DOHH2 (cell line): ENCODE data around the gene CDH16.

ENCODE experiments used
- EZH2phosphoT487 ChIP-seq: fragments of 200-600 bp; sonication (generic); IDR thresholded peaks from 2 replicates; pipeline ENCODE4 v1.6.1; 2017; ENCODE audit warnings: borderline replicate concordance, mild to moderate bottlenecking, antibody characterized with exemption, low read length, moderate library complexity, mixed read lengths
- TF ChIP-seq, protein P1 (sequence below): fragments of 200-600 bp; sonication (generic); IDR thresholded peaks from one replicate; pipeline ENCODE4 v1.5.1; 2014; ENCODE audit warnings: antibody characterized with exemption, mild to moderate bottlenecking, low read depth, low read length; ENCODE audit not compliant: poor library complexity, severe bottlenecking

DNA sequence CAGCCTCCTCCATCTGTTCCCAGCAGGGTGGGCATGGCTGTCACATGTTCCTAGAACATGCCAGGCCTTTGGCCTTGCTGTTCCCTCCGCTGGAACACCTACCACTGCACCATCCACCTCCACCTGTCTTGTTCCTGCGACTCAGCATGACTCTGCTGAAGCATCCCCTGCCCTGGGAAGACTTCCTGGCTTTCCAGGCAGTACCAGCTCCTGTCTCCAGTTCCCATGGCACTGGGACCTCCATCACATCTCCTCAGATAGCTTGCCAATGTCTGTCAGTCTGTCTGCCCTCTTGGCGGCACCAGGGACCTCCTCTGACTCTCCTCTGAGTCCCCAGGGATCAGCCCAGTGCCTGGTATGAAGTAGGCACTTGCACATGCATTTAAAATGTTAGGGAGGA lies 22.7 kb downstream of the CDH16 start:
- TF ChIP-seq, protein P1, sequence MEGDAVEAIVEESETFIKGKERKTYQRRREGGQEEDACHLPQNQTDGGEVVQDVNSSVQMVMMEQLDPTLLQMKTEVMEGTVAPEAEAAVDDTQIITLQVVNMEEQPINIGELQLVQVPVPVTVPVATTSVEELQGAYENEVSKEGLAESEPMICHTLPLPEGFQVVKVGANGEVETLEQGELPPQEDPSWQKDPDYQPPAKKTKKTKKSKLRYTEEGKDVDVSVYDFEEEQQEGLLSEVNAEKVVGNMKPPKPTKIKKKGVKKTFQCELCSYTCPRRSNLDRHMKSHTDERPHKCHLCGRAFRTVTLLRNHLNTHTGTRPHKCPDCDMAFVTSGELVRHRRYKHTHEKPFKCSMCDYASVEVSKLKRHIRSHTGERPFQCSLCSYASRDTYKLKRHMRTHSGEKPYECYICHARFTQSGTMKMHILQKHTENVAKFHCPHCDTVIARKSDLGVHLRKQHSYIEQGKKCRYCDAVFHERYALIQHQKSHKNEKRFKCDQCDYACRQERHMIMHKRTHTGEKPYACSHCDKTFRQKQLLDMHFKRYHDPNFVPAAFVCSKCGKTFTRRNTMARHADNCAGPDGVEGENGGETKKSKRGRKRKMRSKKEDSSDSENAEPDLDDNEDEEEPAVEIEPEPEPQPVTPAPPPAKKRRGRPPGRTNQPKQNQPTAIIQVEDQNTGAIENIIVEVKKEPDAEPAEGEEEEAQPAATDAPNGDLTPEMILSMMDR, result no peak
- TF ChIP-seq EZH2phosphoT487, result no peak
